ENCODE data around the gene C2.

DNA sequence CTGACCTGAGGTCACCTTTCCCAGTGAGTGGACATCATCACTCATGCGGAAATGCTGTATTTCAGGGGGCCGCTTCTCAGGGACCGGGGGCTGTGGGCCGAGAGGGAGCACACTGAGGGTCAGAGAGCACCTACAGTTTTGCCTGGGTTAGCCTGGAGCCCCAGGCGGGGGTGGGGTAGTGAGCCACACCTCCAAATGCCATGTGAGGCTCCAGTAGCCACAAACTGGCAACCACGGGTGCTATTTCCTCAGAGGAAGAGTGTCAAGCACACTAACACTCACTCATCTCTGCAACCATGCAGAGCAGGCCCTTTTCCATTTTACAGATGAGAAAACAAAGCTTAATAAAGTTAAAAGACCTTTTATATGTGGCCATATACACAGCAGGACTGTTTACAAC, 34.7 kb upstream of the C2 start:
- TF ChIP-seq TAF1 (IDR thresholded peaks at IDR 0.05; ENCODE audit: borderline replicate concordance, low read depth, low read length) (no peak), POLR2A (IDR thresholded peaks at IDR 0.05; ENCODE audit: low read depth, low read length) (no peak)

All from GM12892 (cell line).